Neural cell (in vitro differentiated cells): ENCODE measurements around the gene MAST4. TPM values are rescaled to one million over a fixed set of nuclear protein-coding genes. Genes with fewer than 3 reads are reported as not detected.

Source experiments
- H2AFZ ChIP-seq: fragments of 200-600, 300-800 bp; sonication (generic), shearing (Covaris generic); 2 replicates; pipeline ENCODE4 v1.6.0; 2014; ENCODE audit warnings: low read depth, mild to moderate bottlenecking, antibody characterized with exemption, low read length, moderate library complexity
- H3F3A ChIP-seq: fragments of 200-600 bp; shearing (Covaris generic); 2 replicates; pipeline ENCODE4 v1.6.1; 2016; ENCODE audit warnings: mild to moderate bottlenecking, moderate library complexity, mixed read lengths, antibody characterized with exemption, low read length; ENCODE audit not compliant: insufficient read depth, poor library complexity, severe bottlenecking
- H3K27ac ChIP-seq: fragments of 200-600, 300-800 bp; sonication (generic), shearing (Covaris generic); 2 replicates; pipeline ENCODE4 v1.5.1; 2014; ENCODE audit warnings: mild to moderate bottlenecking, low read length, moderate library complexity
- H3K27me3 ChIP-seq: fragments of 300-800, 200-600 bp; sonication (generic), shearing (Covaris generic); 2 replicates; pipeline ENCODE4 v1.6.0; 2014; ENCODE audit warnings: mild to moderate bottlenecking, low read depth, low read length, moderate library complexity; ENCODE audit not compliant: insufficient read depth
- H3K36me3 ChIP-seq: fragments of 300-800, 200-600 bp; sonication (generic), shearing (Covaris generic); 2 replicates; pipeline ENCODE4 v1.5.1; 2014; ENCODE audit warnings: mild to moderate bottlenecking, antibody characterized with exemption, low read length, moderate library complexity; ENCODE audit not compliant: insufficient read depth
- H3K4me2 ChIP-seq: fragments of 300-800, 200-600 bp; sonication (generic), shearing (Covaris generic); 2 replicates; pipeline ENCODE4 v1.6.0; 2014; ENCODE audit warnings: mild to moderate bottlenecking, low read length
- H3K4me3 ChIP-seq: fragments of 300-800, 200-600 bp; sonication (generic), shearing (Covaris generic); 2 replicates; pipeline ENCODE4 v1.5.1; 2014; ENCODE audit warnings: mild to moderate bottlenecking, low read length, moderate library complexity
- H3K79me2 ChIP-seq: fragments of 200-600 bp; shearing (Covaris generic); replicated peaks from 2 replicates; pipeline ENCODE4 v1.6.0; 2014; ENCODE audit warnings: mild to moderate bottlenecking, low read length, moderate library complexity; ENCODE audit not compliant: insufficient read depth
- H3K9ac ChIP-seq: fragments of 300-800, 200-600 bp; sonication (generic), shearing (Covaris generic); 2 replicates; pipeline ENCODE4 v1.6.1; 2016; ENCODE audit warnings: mild to moderate bottlenecking, low read length, mixed read lengths
- H3K9me2 ChIP-seq: fragments of 200-600 bp; shearing (Covaris generic); 2 replicates; pipeline ENCODE4 v1.6.1; 2016; ENCODE audit warnings: mild to moderate bottlenecking, low read length, mixed read lengths; ENCODE audit not compliant: insufficient read depth
- H3K9me3 ChIP-seq: fragments of 200-600, 300-800 bp; sonication (generic), shearing (Covaris generic); 2 replicates; pipeline ENCODE4 v1.6.1; 2016; ENCODE audit warnings: mild to moderate bottlenecking, mixed run types, low read length, moderate library complexity, mixed read lengths
- H4K20me1 ChIP-seq: fragments of 200-600 bp; shearing (Covaris generic); 2 replicates; pipeline ENCODE4 v1.6.1; 2016; ENCODE audit warnings: mild to moderate bottlenecking, mixed run types; ENCODE audit not compliant: insufficient read depth
- EZH2 ChIP-seq: fragments of 200-600, 300-800 bp; shearing (Covaris generic), sonication (generic); IDR thresholded peaks from 2 replicates; pipeline ENCODE4 v1.6.1; 2014; ENCODE audit warnings: antibody characterized with exemption, low read length, borderline replicate concordance, mild to moderate bottlenecking; ENCODE audit not compliant: insufficient read depth, poor library complexity, severe bottlenecking
- MXI1 ChIP-seq: fragments of 450-650 bp; conservative IDR thresholded peaks from 2 replicates; pipeline ENCODE4 v1.6.1; 2014; ENCODE audit warnings: antibody characterized with exemption, mild to moderate bottlenecking; ENCODE audit not compliant: poor library complexity, severe bottlenecking
- POLR2AphosphoS5 ChIP-seq: IDR thresholded peaks from 2 replicates; pipeline ENCODE4 v1.6.1; 2012
- RAD21 ChIP-seq: fragments of 450-650 bp; conservative IDR thresholded peaks from 2 replicates; pipeline ENCODE4 v1.6.1; 2014; ENCODE audit warnings: antibody characterized with exemption, mild to moderate bottlenecking, moderate library complexity
- REST ChIP-seq: IDR thresholded peaks from 2 replicates; pipeline ENCODE4 v1.6.1; 2012; ENCODE audit warnings: borderline replicate concordance
- SMC3 ChIP-seq: fragments of 450-650 bp; conservative IDR thresholded peaks from 2 replicates; pipeline ENCODE4 v1.6.1; 2014; ENCODE audit warnings: antibody characterized with exemption, mild to moderate bottlenecking, moderate library complexity; ENCODE audit not compliant: poor library complexity
- TAF1 ChIP-seq: IDR thresholded peaks from 2 replicates; pipeline ENCODE4 v1.6.1; 2012; ENCODE audit warnings: low read depth
- polyA plus RNA-seq: library from polyadenylated mRNA; depleted of rRNA; stranded (reverse); fragments of >200 nt; gene quantifications from 2 replicates; pipeline ENCODE4 v1.2.3, GENCODE V29; 2014
- TF ChIP-seq, protein P1 (sequence below): fragments of 450-650 bp; IDR thresholded peaks from 2 replicates; pipeline ENCODE4 v1.5.1; 2014; ENCODE audit warnings: antibody characterized with exemption, mild to moderate bottlenecking, moderate library complexity; ENCODE audit not compliant: poor library complexity, severe bottlenecking

Gene MAST4
- polyA plus RNA-seq, 1 donor from 2014 or later, result 2.3 TPM

- Histone ChIP-seq H3K9me2 (no peaks in the 10 kb centered on the region), H3K36me3 (no peaks in the 10 kb centered on the region), H3K79me2 (no peaks in the 10 kb centered on the region), H3K4me3 (no peak overlapping the region), H3K9me3 (no peaks in the 10 kb centered on the region), H3K9ac (no peak overlapping the region), H3K27ac (no peak overlapping the region), H3F3A (no peaks in the 10 kb centered on the region), H2AFZ (no peak overlapping the region), H4K20me1 (no peaks in the 10 kb centered on the region), H3K4me2 (no peak overlapping the region), H3K27me3 (no peaks in the 10 kb centered on the region)
- TF ChIP-seq EZH2 (no peak), SMC3 (no peak), POLR2AphosphoS5 (no peak)
- TF ChIP-seq, protein P1, sequence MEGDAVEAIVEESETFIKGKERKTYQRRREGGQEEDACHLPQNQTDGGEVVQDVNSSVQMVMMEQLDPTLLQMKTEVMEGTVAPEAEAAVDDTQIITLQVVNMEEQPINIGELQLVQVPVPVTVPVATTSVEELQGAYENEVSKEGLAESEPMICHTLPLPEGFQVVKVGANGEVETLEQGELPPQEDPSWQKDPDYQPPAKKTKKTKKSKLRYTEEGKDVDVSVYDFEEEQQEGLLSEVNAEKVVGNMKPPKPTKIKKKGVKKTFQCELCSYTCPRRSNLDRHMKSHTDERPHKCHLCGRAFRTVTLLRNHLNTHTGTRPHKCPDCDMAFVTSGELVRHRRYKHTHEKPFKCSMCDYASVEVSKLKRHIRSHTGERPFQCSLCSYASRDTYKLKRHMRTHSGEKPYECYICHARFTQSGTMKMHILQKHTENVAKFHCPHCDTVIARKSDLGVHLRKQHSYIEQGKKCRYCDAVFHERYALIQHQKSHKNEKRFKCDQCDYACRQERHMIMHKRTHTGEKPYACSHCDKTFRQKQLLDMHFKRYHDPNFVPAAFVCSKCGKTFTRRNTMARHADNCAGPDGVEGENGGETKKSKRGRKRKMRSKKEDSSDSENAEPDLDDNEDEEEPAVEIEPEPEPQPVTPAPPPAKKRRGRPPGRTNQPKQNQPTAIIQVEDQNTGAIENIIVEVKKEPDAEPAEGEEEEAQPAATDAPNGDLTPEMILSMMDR, result no peak
Measured at GRCh38 chr5:66947458-66947857, 351.3 kb downstream of the MAST4 start.

GRCh38 chr5:66949066-66949465, 352.9 kb downstream of the MAST4 start:
- Histone ChIP-seq H2AFZ (no peak overlapping the region), H3K9me2 (no peaks in the 10 kb centered on the region), H3K4me2 (no peak overlapping the region), H3K79me2 (no peaks in the 10 kb centered on the region), H4K20me1 (no peaks in the 10 kb centered on the region), H3K4me3 (no peak overlapping the region), H3K36me3 (no peaks in the 10 kb centered on the region), H3K9me3 (no peaks in the 10 kb centered on the region), H3K27ac (no peak overlapping the region), H3K27me3 (no peaks in the 10 kb centered on the region), H3F3A (no peaks in the 10 kb centered on the region), H3K9ac (no peak overlapping the region)
- no peak for TF ChIP-seq TAF1
- TF ChIP-seq MXI1, result no peak
- TF ChIP-seq REST, result no peak
- no peak for TF ChIP-seq RAD21
- TF ChIP-seq, protein P1, result no peak
- TF ChIP-seq SMC3, result no peak
- TF ChIP-seq EZH2, result no peak
